GM19452 (cell line): Measurements from ENCODE around the gene ZNF281.
"Not testable (repeated sequence)": the region's sequence is repeated elsewhere in the genome, so short reads cannot be mapped to it uniquely, and the experiment has no call there.

Source experiments
- ATAC-seq: cut with Tn5 transposase; IDR thresholded peaks from one replicate; pipeline ENCODE4 v1.9.1; 2021; ENCODE audit not compliant: unreplicated experiment

Gene ZNF281

GRCh38 chr1:200432586-200432985 is 22.8 kb upstream of the ZNF281 start:
- ATAC-seq = no peak

- no peak for ATAC-seq
These were observed 19.4 kb upstream of the ZNF281 start for GRCh38 chr1:200429221-200429751.

DNA sequence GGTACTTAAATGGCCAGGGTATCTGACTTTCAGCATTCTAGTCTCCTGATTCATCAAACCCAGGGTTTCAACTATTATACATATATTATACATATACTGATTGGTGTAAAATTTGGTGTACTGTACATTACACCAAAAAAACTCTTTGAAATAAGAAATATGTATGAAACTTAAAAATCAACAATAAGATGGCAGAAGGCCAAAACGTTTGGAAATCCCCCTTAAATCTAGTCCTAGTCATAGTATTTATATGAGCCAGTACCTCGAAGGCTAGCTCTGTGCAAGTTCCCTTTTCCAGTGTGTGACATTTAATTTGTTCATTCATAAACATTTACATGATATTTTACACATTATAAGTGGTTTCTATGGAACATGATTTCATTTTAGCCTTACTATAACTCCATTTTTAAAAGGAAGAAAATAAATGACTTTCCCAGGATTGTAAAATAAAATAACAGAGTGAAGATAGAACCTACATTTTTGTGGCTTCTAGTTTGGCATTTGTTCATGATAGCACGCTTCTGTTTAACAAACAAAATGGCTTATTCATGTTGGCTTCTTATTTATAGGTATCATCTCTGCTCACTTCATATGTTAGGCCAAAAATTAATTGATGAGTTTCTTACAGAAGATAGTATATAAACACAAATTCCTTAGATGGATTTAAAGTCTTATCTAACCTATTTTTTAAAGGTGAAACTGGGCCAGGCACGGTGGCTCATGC is 18.8 kb upstream of the ZNF281 start:
- no peak for ATAC-seq

- no peak for ATAC-seq
These were observed 17.9 kb upstream of the ZNF281 start for GRCh38 chr1:200427744-200428143.

DNA sequence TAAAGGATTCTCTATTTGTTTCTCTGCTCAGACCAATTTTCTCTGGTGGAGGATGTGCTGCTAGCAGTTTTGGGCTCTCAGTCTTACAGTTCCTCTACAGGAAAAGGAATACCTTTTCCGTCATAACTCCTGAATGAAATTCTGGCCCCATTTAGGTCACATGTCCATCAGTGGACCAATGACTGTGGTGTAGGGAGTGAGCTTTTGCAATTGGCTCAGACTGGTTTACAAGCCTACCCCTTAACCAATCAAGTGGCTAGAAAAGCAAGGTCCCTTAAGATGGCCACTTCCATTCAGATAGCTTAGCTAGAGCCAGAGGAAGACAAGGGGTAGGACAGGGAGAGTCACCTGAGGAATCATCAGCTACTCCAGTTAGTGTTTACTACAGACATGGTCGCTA is 16.4 kb upstream of the ZNF281 start:
- no peak for ATAC-seq

DNA sequence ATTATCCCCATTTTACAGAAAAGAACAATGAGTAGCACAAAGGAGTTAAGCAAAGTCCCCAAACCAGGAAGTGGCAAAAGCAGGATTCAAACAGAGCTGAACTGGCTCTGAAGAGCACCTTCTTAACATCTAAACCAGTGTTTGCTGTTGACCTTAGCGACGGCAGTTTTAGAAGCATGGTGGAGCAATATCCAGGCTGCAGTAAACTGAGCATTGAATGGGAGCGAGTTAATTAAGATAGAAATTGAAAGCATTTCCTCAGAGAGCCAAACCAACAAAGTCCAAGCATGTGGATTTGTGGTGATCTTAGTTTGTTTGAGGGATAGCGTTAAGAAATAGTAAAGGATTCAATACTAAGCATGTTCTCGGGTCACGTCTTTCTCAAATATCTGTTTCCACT is 13.4 kb upstream of the ZNF281 start:
- no peak for ATAC-seq

GRCh38 chr1:200422211-200422610 is 12.4 kb upstream of the ZNF281 start:
- ATAC-seq = no peak

DNA sequence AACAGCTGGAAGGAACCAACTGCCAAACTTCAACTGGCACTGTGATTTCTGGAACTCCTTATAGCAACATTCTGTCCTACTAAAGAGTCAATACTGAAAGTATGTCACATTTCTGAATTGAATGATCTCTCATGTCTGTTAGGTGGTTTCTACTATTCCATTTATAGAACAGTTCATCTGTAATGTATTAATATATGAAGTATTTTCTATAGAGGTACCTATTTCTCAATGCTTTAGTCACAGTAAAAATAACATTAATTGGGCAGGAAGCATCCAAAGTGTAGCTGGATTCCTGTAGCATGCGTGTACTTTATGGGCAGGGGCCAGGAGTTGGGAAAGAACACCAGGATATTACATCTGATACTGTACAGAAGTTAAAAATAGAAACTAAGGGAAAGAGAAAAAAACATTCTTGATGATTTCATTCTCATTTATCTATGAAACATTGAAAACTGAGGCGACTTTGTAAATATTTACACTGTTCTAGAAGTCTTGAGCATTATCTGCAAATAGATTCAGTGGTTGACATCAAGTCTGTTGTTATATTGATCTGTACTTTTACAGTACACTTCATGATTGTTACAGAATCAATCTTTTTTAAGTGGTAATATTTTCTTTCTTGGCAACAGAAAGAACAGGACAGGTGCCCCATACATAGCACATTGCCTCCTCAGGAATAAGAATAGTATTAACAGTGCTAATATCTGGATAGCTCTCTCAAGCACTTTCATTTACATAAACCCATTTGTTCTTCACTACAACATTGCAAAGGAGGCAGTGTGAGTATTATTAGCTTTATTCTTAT is 6.2 kb upstream of the ZNF281 start:
- peak; percentile 80 for ATAC-seq

DNA sequence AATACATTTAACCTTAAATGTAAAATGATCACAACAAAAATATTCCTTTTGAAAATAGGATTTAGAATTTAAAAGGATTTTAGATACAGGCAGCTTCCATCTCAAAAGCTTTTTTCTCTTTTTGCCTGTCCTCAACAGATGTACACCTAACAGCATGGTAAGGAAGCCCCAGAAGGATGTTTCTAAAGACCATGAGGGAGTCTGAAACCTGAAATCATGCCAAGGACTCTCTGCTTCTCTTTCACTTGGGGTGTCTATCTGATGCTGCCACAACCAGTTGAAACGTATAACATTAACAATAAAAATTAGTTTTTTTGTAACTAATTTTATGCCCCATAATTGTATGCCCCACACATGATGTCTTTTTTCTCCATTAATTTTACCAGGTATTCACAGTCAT is 5.4 kb upstream of the ZNF281 start:
- ATAC-seq = peak; percentile 60

- no peak for ATAC-seq
These were observed 4.8 kb upstream of the ZNF281 start for GRCh38 chr1:200414657-200415056.

GRCh38 chr1:200413766-200414165 is 3.9 kb upstream of the ZNF281 start:
- not testable (repeated sequence) for ATAC-seq

DNA sequence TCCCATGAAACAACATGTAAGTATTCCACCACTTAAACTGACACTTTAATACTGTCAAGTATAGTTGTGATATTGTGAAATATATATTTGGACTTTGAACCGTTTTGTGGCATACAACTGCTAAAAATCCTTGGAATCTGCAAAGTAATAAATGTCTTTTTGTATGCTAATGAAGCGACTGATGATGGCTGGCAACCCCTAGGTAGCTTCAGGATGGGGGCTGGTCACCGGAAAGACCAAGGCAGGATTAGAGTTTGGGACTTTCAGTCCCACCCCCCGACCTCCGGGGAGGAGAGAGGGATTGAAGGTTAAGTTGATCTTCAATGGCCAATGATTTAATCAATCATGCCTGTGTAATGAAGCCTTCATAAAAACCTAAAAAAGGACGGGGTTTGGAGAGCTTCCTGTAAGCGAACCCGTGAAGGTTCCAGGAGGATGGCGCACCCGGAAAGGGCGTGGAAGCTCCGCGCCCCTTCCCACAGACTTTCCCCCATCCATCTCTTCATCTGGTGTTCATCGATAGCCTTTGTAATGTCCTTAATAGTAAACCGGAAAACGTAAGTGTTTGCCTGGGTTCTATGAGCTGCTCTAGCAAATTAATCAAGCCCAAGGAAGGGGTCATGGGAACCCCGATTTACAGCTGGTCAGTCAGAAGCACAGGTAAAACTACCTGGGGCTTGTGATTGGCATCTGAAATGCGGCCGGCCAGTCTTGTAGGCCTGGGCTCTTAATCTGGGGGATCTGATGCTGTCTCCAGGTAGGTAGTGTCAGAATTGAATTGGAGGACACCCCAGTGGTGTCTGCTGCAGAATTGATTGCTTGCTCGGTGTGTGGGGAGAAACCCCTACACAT is 1.8 kb upstream of the ZNF281 start:
- no peak for ATAC-seq

DNA sequence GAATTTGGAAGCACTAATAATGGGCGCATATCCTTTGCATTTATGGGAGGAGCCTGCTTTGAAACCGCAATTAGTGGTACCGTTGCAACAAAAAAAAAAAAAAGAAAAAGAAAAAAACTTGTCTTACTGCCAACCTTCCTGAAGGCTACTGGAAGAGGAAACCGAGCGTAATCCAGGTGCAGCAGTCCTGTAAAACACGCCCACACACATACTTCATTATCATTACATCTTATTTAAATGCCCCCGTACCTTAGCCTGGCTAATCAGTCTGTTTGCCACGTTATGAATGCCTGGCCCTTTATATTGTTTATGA is 686 bp upstream of the ZNF281 start:
- ATAC-seq = no peak

GRCh38 chr1:200409203-200409760 is 554 bp downstream of the ZNF281 start:
- peak; percentile 29 for ATAC-seq

GRCh38 chr1:200406161-200406797 is 3.6 kb downstream of the ZNF281 start:
- ATAC-seq = no peak

DNA sequence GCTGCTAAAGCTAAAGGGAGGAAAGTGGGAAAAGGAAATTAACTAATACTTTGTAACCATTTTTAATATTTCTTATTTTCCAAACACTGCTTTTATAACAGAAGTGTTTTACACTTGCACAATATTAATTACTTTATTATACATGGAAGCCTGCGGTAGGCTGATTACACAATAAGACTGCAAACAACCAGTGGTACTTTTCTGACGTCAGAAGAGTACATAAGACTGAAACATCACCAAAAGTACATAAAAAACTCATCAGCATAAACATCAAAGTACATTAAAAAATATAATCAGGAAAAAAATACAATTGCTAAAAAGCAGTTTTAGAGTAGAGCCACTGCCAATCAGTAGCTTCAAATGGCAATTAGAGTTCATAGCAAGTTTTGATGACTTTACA is 4.6 kb downstream of the ZNF281 start:
- ATAC-seq = no peak

DNA sequence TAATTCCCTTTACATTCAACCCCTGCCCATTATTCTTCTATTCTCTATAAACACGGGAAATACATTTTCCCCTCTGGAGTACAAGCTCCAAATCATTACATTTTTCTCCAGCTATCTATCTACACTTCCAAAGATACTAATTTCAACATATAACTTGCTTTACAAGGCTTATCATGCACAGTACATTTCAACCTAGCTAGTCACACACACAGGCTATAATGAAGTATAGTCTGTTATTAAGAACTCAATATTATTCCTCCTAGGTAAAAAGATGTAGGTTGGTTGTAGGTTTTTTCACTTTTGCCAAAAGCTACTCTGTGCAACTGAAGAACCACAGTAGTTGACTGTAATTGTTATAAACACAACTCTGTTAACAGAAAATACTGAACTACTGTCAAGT is 8.1 kb downstream of the ZNF281 start:
- no peak for ATAC-seq

- ATAC-seq = no peak
These were observed 8.6 kb downstream of the ZNF281 start for GRCh38 chr1:200401263-200401662.

DNA sequence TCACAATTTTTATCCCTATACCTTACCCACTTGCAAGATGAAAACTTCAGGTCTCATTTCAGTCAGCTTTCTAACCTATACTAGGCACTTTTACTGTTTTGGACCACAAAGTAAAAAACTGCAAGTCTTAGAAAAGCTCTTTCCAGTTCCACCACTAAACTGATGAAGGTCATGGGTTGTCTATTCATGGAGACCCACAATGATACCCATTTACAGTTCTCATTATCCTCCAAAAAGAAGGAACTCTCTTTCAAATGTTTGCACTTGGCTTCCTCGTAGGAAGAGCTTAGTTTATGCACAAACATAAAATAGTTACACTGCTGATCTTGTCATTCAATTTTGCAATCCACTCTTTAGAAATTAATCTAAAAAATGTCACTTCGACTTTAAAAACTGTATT is 9.3 kb downstream of the ZNF281 start:
- ATAC-seq = no peak

GRCh38 chr1:200399860-200400259 is 10.0 kb downstream of the ZNF281 start:
- ATAC-seq = no peak

- ATAC-seq = no peak
These were observed 11.5 kb downstream of the ZNF281 start for GRCh38 chr1:200398373-200398772.
